HepG2 (cell line): ENCODE measurements around the gene THUMPD2. TPM values are rescaled to one million over a fixed set of nuclear protein-coding genes. Genes with fewer than 3 reads are reported as not detected.

Experiments used
- ATAC-seq: fragments of 200-7000 bp; cut with Tn5 transposase; 3 replicates; pipeline ENCODE4 v1.9.1; 2020; ENCODE audit warnings: mild to moderate bottlenecking, moderate library complexity
- BruUV-seq: library from RNA; stranded (reverse); fragments of 400-500 nt; replicated peaks from 2 replicates; lab custom pipeline; 2021; lab: Mats Ljungman, UMichigan
- CTCF ChIA-PET: fragments of 300-600 bp; formaldehyde crosslinking; extraction: SDS; loops from one replicate; lab custom pipeline; 2021; ENCODE audit warnings: low total read pairs, inconsistent platforms, low intra/inter-chr PET ratio; lab: Yijun Ruan, JAX
- POLR2A ChIA-PET: fragments of 350-600 bp; sonication (Branson Sonifier 250); formaldehyde crosslinking; loops from one replicate; lab custom pipeline; 2020; ENCODE audit warnings: antibody characterized with exemption, inconsistent platforms; lab: Yijun Ruan, JAX
- DNase-seq: peaks from one replicate; pipeline ENCODE4 v3.0.0-alpha.2; 2015; ENCODE audit warnings: low spot score
- FAIRE-seq: peaks from 3 replicates; lab custom pipeline; 2011; peaks lifted over from hg19 to GRCh38; lab: Jason Lieb, UNC
- H2AFZ ChIP-seq: one replicate; pipeline ENCODE4 v1.6.1; 2011; ENCODE audit warnings: low read length, inconsistent platforms
- H3K27ac ChIP-seq: fragments of 300-600 bp; 3 replicates; pipeline ENCODE4 v1.8.0; 2011; ENCODE audit warnings: mixed run types, mild to moderate bottlenecking, mixed read lengths, low read length, inconsistent platforms; ENCODE audit not compliant: insufficient read depth; ENCODE audit errors: extremely low read length
- H3K27me3 ChIP-seq, 2 experiments: fragments of 200-600 bp in 1 of 2; 2 replicates in 1 of 2; 3 replicates in 1 of 2; pipeline versions ENCODE4 v1.6.0 to v1.8.0; 2011; ENCODE audit warnings: low read length in 2 of 2, mild to moderate bottlenecking in 2 of 2, moderate library complexity in 2 of 2, inconsistent platforms in 1 of 2; ENCODE audit not compliant: insufficient read depth in 2 of 2, control insufficient read depth in 1 of 2
- H3K36me3 ChIP-seq, 2 experiments: fragments of 200-600 bp in 1 of 2; replicated peaks in 1 of 2; 2 replicates in 1 of 2; 3 replicates in 1 of 2; pipeline versions ENCODE4 v1.5.1 to v1.8.0; 2011; ENCODE audit warnings: low read length in 2 of 2, inconsistent platforms in 1 of 2; ENCODE audit not compliant: insufficient read depth in 2 of 2, control insufficient read depth in 1 of 2
- H3K4me1 ChIP-seq: 2 replicates; pipeline ENCODE4 v1.5.1; 2012; ENCODE audit warnings: low read length, inconsistent platforms; ENCODE audit not compliant: insufficient read depth
- H3K4me2 ChIP-seq: 2 replicates; pipeline ENCODE4 v1.6.0; 2011; ENCODE audit warnings: low read depth, low read length, inconsistent platforms
- H3K4me3 ChIP-seq, 3 experiments: fragments of 200-600 bp in 1 of 3; sonication (generic), shearing (Covaris generic) in 1 of 3; replicated peaks in 1 of 3; 2 replicates each; pipeline ENCODE4 v1.5.1; 2011 to 2016; ENCODE audit warnings: low read length in 3 of 3, inconsistent platforms in 2 of 3, low read depth in 2 of 3, mild to moderate bottlenecking in 2 of 3, control low read depth in 1 of 3, mixed read lengths in 1 of 3; ENCODE audit not compliant: insufficient read depth in 1 of 3
- H3K79me2 ChIP-seq: one replicate; pipeline ENCODE4 v1.6.1; 2011; ENCODE audit warnings: low read length, inconsistent platforms; ENCODE audit not compliant: insufficient read depth
- H3K9ac ChIP-seq: 2 replicates; pipeline ENCODE4 v1.6.0; 2011; ENCODE audit warnings: mild to moderate bottlenecking, low read depth, low read length, inconsistent platforms; ENCODE audit not compliant: insufficient read depth
- H3K9me3 ChIP-seq: 2 replicates; pipeline ENCODE4 v1.5.1; 2012; ENCODE audit warnings: mild to moderate bottlenecking, low read length
- H4K20me1 ChIP-seq: 2 replicates; pipeline ENCODE4 v1.6.0; 2011; ENCODE audit warnings: inconsistent platforms, mild to moderate bottlenecking, low read length, moderate library complexity; ENCODE audit not compliant: insufficient read depth
- CCDC6 ChIP-seq: sonication (generic); formaldehyde crosslinking; IDR thresholded peaks from 2 replicates; pipeline ENCODE4 v1.8.1; 2022; ENCODE audit warnings: mild to moderate bottlenecking, missing genetic modification reagents, moderate library complexity
- EP300 ChIP-seq, 3 experiments: sonication (generic) in 1 of 3; formaldehyde crosslinking in 1 of 3; IDR thresholded peaks; 2 replicates each; pipeline versions ENCODE4 v1.5.1 to v1.6.1; 2011 to 2020; ENCODE audit warnings: low read depth in 2 of 3, low read length in 2 of 3, borderline replicate concordance in 1 of 3, improper control_type of control experiment in 1 of 3, mild to moderate bottlenecking in 1 of 3, missing genetic modification reagents in 1 of 3, moderate library complexity in 1 of 3
- KMT2A ChIP-seq: sonication (generic); formaldehyde crosslinking; IDR thresholded peaks from 2 replicates; pipeline ENCODE4 v1.4.0; 2020; ENCODE audit warnings: missing genetic modification reagents
- MAFG ChIP-seq: sonication (generic); formaldehyde crosslinking; IDR thresholded peaks from 2 replicates; pipeline ENCODE4 v1.5.1; 2020; ENCODE audit warnings: mild to moderate bottlenecking, missing genetic modification reagents
- NCOA1 ChIP-seq: sonication (generic); formaldehyde crosslinking; IDR thresholded peaks from 2 replicates; pipeline ENCODE4 v1.9.0; 2021; ENCODE audit warnings: missing genetic modification reagents
- RAD21 ChIP-seq: fragments of 450-650 bp; formaldehyde crosslinking; IDR thresholded peaks from 2 replicates; pipeline ENCODE4 v1.5.0; 2020; ENCODE audit warnings: mild to moderate bottlenecking
- SKI ChIP-seq: fragments of 450-650 bp; IDR thresholded peaks from one replicate; pipeline ENCODE4 v1.6.1; 2018; ENCODE audit warnings: mild to moderate bottlenecking; ENCODE audit not compliant: partially characterized antibody
- TEAD3 ChIP-seq: optimal IDR thresholded peaks from 2 replicates; pipeline ENCODE3; 2016; ENCODE audit warnings: borderline replicate concordance
- ZIK1 ChIP-seq: sonication (generic); formaldehyde crosslinking; IDR thresholded peaks from 2 replicates; pipeline ENCODE4 v1.5.0; 2020; ENCODE audit warnings: mild to moderate bottlenecking, low read depth, missing genetic modification reagents, borderline replicate concordance
- ZNF274 ChIP-seq: sonication (generic); formaldehyde crosslinking; IDR thresholded peaks from 2 replicates; pipeline ENCODE4 v1.5.1; 2020; ENCODE audit warnings: mild to moderate bottlenecking, missing genetic modification reagents
- ZNF3 ChIP-seq: IDR thresholded peaks from 2 replicates; pipeline ENCODE4 v1.7.0; 2017; ENCODE audit warnings: inconsistent platforms
- ZNF501 ChIP-seq: sonication (generic); formaldehyde crosslinking; IDR thresholded peaks from 2 replicates; pipeline ENCODE4 v1.5.1; 2020; ENCODE audit warnings: mild to moderate bottlenecking, moderate library complexity, missing genetic modification reagents
- WGBS: methylation state at CpG from one replicate; pipeline ENCODE4 v1.1.6; 2017; ENCODE audit warnings: low lambda C conversion rate; 5-methylcytosine and 5-hydroxymethylcytosine counted together
- in situ Hi-C: cut with HindIII; loops from 2 replicates; pipeline ENCODE4 v1.10.0; 2017; ENCODE audit warnings: low pct_unique_long_range_greater_than_20kb; ENCODE audit not compliant: extremely low pct_ligation_motif_present
- intact Hi-C: fragments of 100-400 bp; cut with micrococcal nuclease; formaldehyde crosslinking; loops from one replicate; pipeline ENCODE4 v1.10.0; 2022; ENCODE audit not compliant: unreplicated experiment
- polyA plus RNA-seq, 8 experiments: library from polyadenylated mRNA; depleted of rRNA in 3 of 8; stranded (reverse) in 7 of 8; unstranded in 1 of 8; fragments of >200 nt; fragmentation: Illumina TruSeq in 4 of 8; extraction: Trizol in 4 of 8; gene quantifications; 2 replicates each; pipeline versions ENCODE4 v1.2.1 to v1.2.3, GENCODE V29; 2011 to 2016; ENCODE audit warnings: low read depth in 4 of 8, missing spikeins in 1 of 8, mixed read lengths in 1 of 8; ENCODE audit not compliant: insufficient read depth in 1 of 8
- total RNA-seq, 5 experiments: library from RNA; depleted of rRNA; stranded (reverse); fragments of >200 nt; fragmentation: Illumina TruSeq; extraction: Trizol; gene quantifications; 2 replicates each; pipeline ENCODE4 v1.2.3, GENCODE V29; 2016; ENCODE audit warnings: low read depth in 1 of 5
- TF ChIP-seq, protein P1 (sequence below): fragments of 450-650 bp; IDR thresholded peaks from 2 replicates; pipeline ENCODE4 v1.6.1; 2016

Gene THUMPD2
- total and polyA plus RNA-seq, 2 of the 13 experiments (the other 11 are each of a cell fraction or from before 2014, with no cell fraction given) = 11.8 to 15.6 TPM

DNA sequence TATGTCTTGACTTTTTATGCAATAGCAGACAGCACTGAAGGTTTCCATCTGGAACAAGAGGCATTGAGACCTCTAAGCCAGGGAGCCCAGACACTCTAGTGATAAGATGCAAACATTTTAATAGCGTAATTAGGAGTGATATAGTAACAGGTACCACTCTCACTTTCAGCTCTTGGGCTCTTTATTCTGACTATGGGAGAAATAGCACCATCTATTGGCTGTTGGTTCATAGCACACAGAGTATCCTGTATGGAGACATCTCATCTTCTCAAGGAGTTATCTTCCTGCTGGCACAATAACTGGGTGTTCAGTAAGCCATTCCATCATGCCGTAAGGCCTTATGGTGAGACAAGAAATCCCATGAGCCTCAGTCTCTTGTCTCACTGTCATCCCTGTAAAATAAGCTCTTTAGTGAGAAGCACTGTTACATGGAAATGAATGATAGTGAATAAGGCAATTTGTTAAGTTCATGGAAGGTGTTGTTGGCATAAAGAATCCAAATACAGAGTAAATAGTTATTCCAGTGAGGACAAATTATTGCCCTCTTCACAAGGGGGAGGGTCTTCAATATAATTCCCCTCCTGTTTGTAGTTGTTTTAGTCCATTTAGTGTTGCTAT is 48.3 kb downstream of the THUMPD2 start (continued):
- TF ChIP-seq SKI (no peak), TEAD3 (CRISPR knock-in tag) (peak; percentile 36), RAD21 (CRISPR knock-in tag) (peak; percentile 78), KMT2A (CRISPR knock-in tag) (no peak), CCDC6 (no peak), NCOA1 (no peak), ZNF3 (no peak), ZIK1 (CRISPR knock-in tag) (no peak), MAFG (no peak), EP300 (IDR thresholded peaks at IDR 0.05; ENCODE audit: low read depth in 2 of 2, low read length in 2 of 2) (no peak), EP300 (CRISPR knock-in tag; IDR thresholded peaks at IDR 0.05; ENCODE audit: borderline replicate concordance) (no peak)
- TF ChIP-seq, protein P1, sequence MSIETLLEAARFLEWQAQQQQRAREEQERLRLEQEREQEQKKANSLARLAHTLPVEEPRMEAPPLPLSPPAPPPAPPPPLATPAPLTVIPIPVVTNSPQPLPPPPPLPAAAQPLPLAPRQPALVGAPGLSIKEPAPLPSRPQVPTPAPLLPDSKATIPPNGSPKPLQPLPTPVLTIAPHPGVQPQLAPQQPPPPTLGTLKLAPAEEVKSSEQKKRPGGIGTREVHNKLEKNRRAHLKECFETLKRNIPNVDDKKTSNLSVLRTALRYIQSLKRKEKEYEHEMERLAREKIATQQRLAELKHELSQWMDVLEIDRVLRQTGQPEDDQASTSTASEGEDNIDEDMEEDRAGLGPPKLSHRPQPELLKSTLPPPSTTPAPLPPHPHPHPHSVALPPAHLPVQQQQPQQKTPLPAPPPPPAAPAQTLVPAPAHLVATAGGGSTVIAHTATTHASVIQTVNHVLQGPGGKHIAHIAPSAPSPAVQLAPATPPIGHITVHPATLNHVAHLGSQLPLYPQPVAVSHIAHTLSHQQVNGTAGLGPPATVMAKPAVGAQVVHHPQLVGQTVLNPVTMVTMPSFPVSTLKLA = no peak

DNA sequence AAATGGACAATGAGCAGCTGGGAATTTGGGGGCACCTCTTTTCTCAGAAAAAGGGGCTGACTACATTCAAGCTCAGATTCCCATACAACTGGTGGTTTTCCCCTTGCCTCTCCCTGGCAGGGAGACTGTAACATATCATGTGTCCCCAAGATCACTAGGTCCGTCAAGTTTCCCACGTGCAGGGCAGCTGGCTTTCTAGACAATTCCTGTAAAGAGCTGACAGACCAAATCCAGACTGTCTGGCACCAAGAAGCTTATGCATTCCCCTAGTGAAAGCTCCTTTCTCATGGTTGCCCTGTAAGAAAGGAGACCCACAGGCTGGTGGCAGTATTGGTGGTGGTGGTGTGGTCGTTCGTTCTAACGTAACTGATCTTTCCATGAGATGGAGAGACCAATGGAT is 48.8 kb downstream of the THUMPD2 start:
- 0 out of 2 replicates have a peak, but pooled peaks have one; percentile 21 for TF ChIP-seq ZNF501 (CRISPR knock-in tag)
- TF ChIP-seq ZNF274 = no peak
- H3K9ac ChIP-seq = no peak overlapping the region
- peaks cover 19% of the 10 kb centered on the region; the same call in 1 of the 2 replicates for H3K4me1 ChIP-seq
- H3K9me3 ChIP-seq = no peaks in the 10 kb centered on the region
- no peak overlapping the region for H3K27ac ChIP-seq
- DNase-seq = no peak
- H4K20me1 ChIP-seq = no peaks in the 10 kb centered on the region
- no peak for ATAC-seq
- 84% methylated on average over 5 of the region's 5 CpGs for WGBS
- peaks cover 0 to 12% of the 10 kb centered on the region in 2 experiments; a peak in 3 of 5 replicates for H3K36me3 ChIP-seq
- no peak overlapping the region for H3K4me3 ChIP-seq
- ChIA-PET POLR2A (interaction anchor here (1.0 to 1.6 kb wide), 2 partner anchors 214 to 351 kb away, joined by 4 to 9 read pairs; no protein-coding TSS in a partner anchor), CTCF (interaction anchor here (1.0 to 3.6 kb wide), 3 partner anchors 137 to 350 kb away, joined by 7 to 23 read pairs (median 15); no protein-coding TSS in a partner anchor)
- no peak overlapping the region for H3K4me2 ChIP-seq
- no TSS peak for BruUV-seq
- in situ Hi-C loops = loop anchor here (5.0 kb wide), 1 partner anchor 348 kb away; no protein-coding TSS in a partner anchor
- no peak overlapping the region for H2AFZ ChIP-seq
- FAIRE-seq = no peak
- H3K79me2 ChIP-seq = no peaks in the 10 kb centered on the region
- H3K27me3 ChIP-seq = peaks cover 0 to 4% of the 10 kb centered on the region in 2 experiments; a peak in 1 of 5 replicates
- intact Hi-C loops = loop anchor here (1.0 kb wide), 3 partner anchors 137 to 351 kb away; no protein-coding TSS in a partner anchor
